H1 (cell line): ENCODE results near the gene RRM2. TPM values are rescaled to one million over a fixed set of nuclear protein-coding genes. Genes with fewer than 3 reads are reported as not detected.

Experiments
- CTCF ChIA-PET: fragments of 300-600 bp; sonication (Branson Sonifier 250); formaldehyde crosslinking; loops from one replicate; lab custom pipeline; 2021; ENCODE audit not compliant: partially characterized antibody; lab: Charles Lee
- POLR2A ChIA-PET: fragments of 300-600 bp; sonication (Branson Sonifier 250); formaldehyde crosslinking; loops from one replicate; lab custom pipeline; 2021; ENCODE audit warnings: inconsistent platforms; ENCODE audit not compliant: partially characterized antibody; lab: Charles Lee
- DNase-seq, 2 experiments: peaks; one replicate each; pipeline versions ENCODE4 v3.0.0 to v3.0.0-alpha.2; 2010 to 2022; ENCODE audit warnings: low spot score in 2 of 2, low read depth in 1 of 2, mixed read lengths in 1 of 2
- FAIRE-seq: peaks from 2 replicates; lab custom pipeline; 2011; peaks lifted over from hg19 to GRCh38; lab: Jason Lieb, UNC
- H2AFZ ChIP-seq: 2 replicates; pipeline ENCODE4 v1.8.1; 2012; ENCODE audit warnings: low read length, inconsistent platforms
- H2AK5ac ChIP-seq: 2 replicates; pipeline ENCODE4 v1.6.1; 2013; ENCODE audit warnings: low read depth, low read length
- H2BK120ac ChIP-seq: replicated peaks from 2 replicates; pipeline ENCODE3; 2013; ENCODE audit warnings: low read depth, low read length, inconsistent platforms
- H2BK12ac ChIP-seq: 2 replicates; pipeline ENCODE4 v1.6.1; 2013; ENCODE audit warnings: low read depth, low read length
- H2BK15ac ChIP-seq: 2 replicates; pipeline ENCODE4 v1.6.1; 2013; ENCODE audit warnings: low read length
- H2BK20ac ChIP-seq: 2 replicates; pipeline ENCODE4 v1.6.1; 2013; ENCODE audit warnings: low read length
- H2BK5ac ChIP-seq: 2 replicates; pipeline ENCODE4 v1.6.1; 2013; ENCODE audit warnings: low read depth, low read length
- H3K14ac ChIP-seq: 2 replicates; pipeline ENCODE4 v1.6.1; 2013; ENCODE audit warnings: inconsistent platforms; ENCODE audit not compliant: insufficient read length
- H3K18ac ChIP-seq: 2 replicates; pipeline ENCODE4 v1.6.1; 2013; ENCODE audit warnings: low read length; ENCODE audit errors: extremely low read depth
- H3K23ac ChIP-seq: 2 replicates; pipeline ENCODE4 v1.6.1; 2013; ENCODE audit warnings: inconsistent platforms; ENCODE audit not compliant: insufficient read length
- H3K23me2 ChIP-seq: 2 replicates; pipeline ENCODE4 v1.6.1; 2013; ENCODE audit warnings: low read depth, low read length
- H3K27ac ChIP-seq: 2 replicates; pipeline ENCODE4 v1.6.1; 2011; ENCODE audit warnings: low read depth, low read length, inconsistent platforms
- H3K27me3 ChIP-seq, 4 experiments: replicated peaks in 1 of 4; 1 replicate in 1 of 4; 2 replicates in 3 of 4; pipeline versions ENCODE4 v1.6.1 to v1.8.1; 2011 to 2013; ENCODE audit warnings: low read length in 3 of 4, mild to moderate bottlenecking in 3 of 4, inconsistent platforms in 2 of 4, mixed read lengths in 2 of 4, moderate library complexity in 1 of 4; ENCODE audit not compliant: control insufficient read depth in 3 of 4, insufficient read depth in 3 of 4; ENCODE audit errors: extremely low read depth in 1 of 4
- H3K36me3 ChIP-seq, 4 experiments: 2 replicates each; pipeline versions ENCODE4 v1.6.1 to v1.8.1; 2011 to 2013; ENCODE audit warnings: mild to moderate bottlenecking in 4 of 4, low read length in 3 of 4, moderate library complexity in 2 of 4, control low read depth in 1 of 4, inconsistent platforms in 1 of 4; ENCODE audit not compliant: insufficient read depth in 4 of 4, control insufficient read depth in 2 of 4
- H3K4ac ChIP-seq: replicated peaks from 2 replicates; pipeline ENCODE3; 2013; ENCODE audit warnings: low read length, low read depth, mixed read lengths, inconsistent platforms; ENCODE audit not compliant: insufficient read length
- H3K4me1 ChIP-seq, 4 experiments: replicated peaks in 1 of 4; 1 replicate in 1 of 4; 2 replicates in 3 of 4; pipeline versions ENCODE4 v1.6.1 to v1.8.1; 2011 to 2013; ENCODE audit warnings: low read length in 3 of 4, inconsistent platforms in 2 of 4, mixed read lengths in 1 of 4; ENCODE audit not compliant: insufficient read depth in 4 of 4, control insufficient read depth in 3 of 4
- H3K4me2 ChIP-seq, 2 experiments: 2 replicates each; pipeline versions ENCODE4 v1.6.1 to v1.8.1; 2011 to 2013; ENCODE audit warnings: low read depth in 2 of 2, low read length in 2 of 2, control low read depth in 1 of 2, inconsistent platforms in 1 of 2, mild to moderate bottlenecking in 1 of 2; ENCODE audit not compliant: insufficient read depth in 1 of 2
- H3K4me3 ChIP-seq, 4 experiments: fragments of 200-600, 300-600 bp in 1 of 4; sonication (generic), shearing (Covaris generic), sonication (Bioruptor Twin) in 1 of 4; 2 replicates each; pipeline versions ENCODE4 v1.5.1 to v1.8.1; 2011 to 2016; ENCODE audit warnings: low read length in 4 of 4, low read depth in 3 of 4, control low read depth in 2 of 4, inconsistent platforms in 2 of 4, mild to moderate bottlenecking in 2 of 4, mixed read lengths in 1 of 4, moderate library complexity in 1 of 4; ENCODE audit not compliant: insufficient read depth in 2 of 4; ENCODE audit errors: extremely low read depth in 1 of 4
- H3K56ac ChIP-seq: replicated peaks from 2 replicates; pipeline ENCODE3; 2013; ENCODE audit warnings: low read depth, mild to moderate bottlenecking, mixed read lengths, low read length, inconsistent platforms; ENCODE audit not compliant: insufficient read length
- H3K79me1 ChIP-seq: 2 replicates; pipeline ENCODE4 v1.6.1; 2013; ENCODE audit warnings: low read depth, low read length, control low read depth
- H3K79me2 ChIP-seq, 2 experiments: 2 replicates each; pipeline versions ENCODE4 v1.6.1 to v1.8.1; 2012 to 2013; ENCODE audit warnings: low read length in 2 of 2, mild to moderate bottlenecking in 2 of 2, inconsistent platforms in 1 of 2; ENCODE audit not compliant: insufficient read depth in 2 of 2, control insufficient read depth in 1 of 2
- H3K9ac ChIP-seq, 4 experiments: replicated peaks in 1 of 4; 1 replicate in 1 of 4; 2 replicates in 3 of 4; pipeline versions ENCODE4 v1.6.1 to v1.8.1; 2011 to 2013; ENCODE audit warnings: low read depth in 3 of 4, low read length in 3 of 4, control low read depth in 2 of 4, mild to moderate bottlenecking in 2 of 4, moderate library complexity in 2 of 4, inconsistent platforms in 1 of 4; ENCODE audit errors: extremely low read depth in 1 of 4
- H3K9me3 ChIP-seq, 2 experiments: 2 replicates each; pipeline versions ENCODE4 v1.6.1 to v1.8.1; 2012 to 2013; ENCODE audit warnings: mild to moderate bottlenecking in 2 of 2, moderate library complexity in 2 of 2, control low read depth in 1 of 2, inconsistent platforms in 1 of 2, low read depth in 1 of 2, low read length in 1 of 2, mixed read lengths in 1 of 2; ENCODE audit not compliant: insufficient read depth in 2 of 2
- H4K20me1 ChIP-seq, 2 experiments: replicated peaks in 1 of 2; 2 replicates each; pipeline versions ENCODE3 to v1.8.1; 2011 to 2013; ENCODE audit warnings: inconsistent platforms in 2 of 2, low read length in 2 of 2, mild to moderate bottlenecking in 1 of 2; ENCODE audit not compliant: insufficient read depth in 2 of 2, control insufficient read depth in 1 of 2
- H4K5ac ChIP-seq: 2 replicates; pipeline ENCODE4 v1.6.1; 2013; ENCODE audit warnings: low read length, low read depth, mixed read lengths, inconsistent platforms; ENCODE audit not compliant: insufficient read length
- H4K8ac ChIP-seq: 2 replicates; pipeline ENCODE4 v1.8.0; 2013; ENCODE audit warnings: mild to moderate bottlenecking, moderate library complexity, low read length, inconsistent platforms; ENCODE audit not compliant: insufficient read depth; ENCODE audit errors: extremely low read depth
- H4K91ac ChIP-seq: replicated peaks from 2 replicates; pipeline ENCODE3; 2013; ENCODE audit warnings: low read length, mixed read lengths, inconsistent platforms; ENCODE audit not compliant: insufficient read length
- ASH2L ChIP-seq: fragments of 200-600, 300-600 bp; sonication (generic); IDR thresholded peaks from one replicate; pipeline ENCODE4 v1.7.1; 2017; ENCODE audit warnings: low read length
- BCL11A ChIP-seq, 2 experiments: IDR thresholded peaks; one replicate each; pipeline ENCODE4 v1.6.1; 2011; ENCODE audit warnings: low read depth in 2 of 2, low read length in 2 of 2, mild to moderate bottlenecking in 2 of 2
- CBX8 ChIP-seq: fragments of 300-800, 300-1000 bp; sonication (generic); IDR thresholded peaks from 2 replicates; pipeline ENCODE4 v1.7.1; 2016; ENCODE audit warnings: low read depth, low read length, borderline replicate concordance
- CHD1 ChIP-seq: IDR thresholded peaks from 2 replicates; pipeline ENCODE4 v1.6.1; 2012; ENCODE audit warnings: low read depth, low read length, improper control_type of control experiment
- NANOG ChIP-seq: IDR thresholded peaks from 2 replicates; pipeline ENCODE4 v1.6.1; 2011; ENCODE audit warnings: low read length, low read depth, mild to moderate bottlenecking, inconsistent platforms; ENCODE audit not compliant: insufficient read depth, poor library complexity, severe bottlenecking
- PHF8 ChIP-seq: fragments of 200-600 bp; sonication (generic); conservative IDR thresholded peaks from 2 replicates; pipeline ENCODE4 v1.7.1; 2012; ENCODE audit warnings: low read depth, mild to moderate bottlenecking, inconsistent platforms, low read length, moderate library complexity
- SP2 ChIP-seq: IDR thresholded peaks from 2 replicates; pipeline ENCODE4 v1.6.1; 2012; ENCODE audit warnings: mild to moderate bottlenecking, low read length, inconsistent platforms
- SRF ChIP-seq: IDR thresholded peaks from 2 replicates; pipeline ENCODE4 v1.6.1; 2011; ENCODE audit warnings: mild to moderate bottlenecking, low read depth, low read length, moderate library complexity
- SUZ12 ChIP-seq: fragments of 200-600 bp; sonication (generic); IDR thresholded peaks from 2 replicates; pipeline ENCODE4 v1.6.1; 2012; ENCODE audit warnings: mild to moderate bottlenecking, inconsistent platforms, low read length, moderate library complexity, mixed read lengths
- USF2 ChIP-seq: IDR thresholded peaks from 2 replicates; pipeline ENCODE4 v1.6.1; 2011; ENCODE audit warnings: low read length, improper control_type of control experiment
- WGBS, 2 experiments: shearing (Covaris generic) in 1 of 2; methylation state at CpG; one replicate each; pipeline versions ENCODE4 v1.1.6 to v1.1.7; 2013 to 2015; ENCODE audit warnings: low lambda C conversion rate in 2 of 2, mixed read lengths in 2 of 2, inconsistent platforms in 1 of 2, low coverage in 1 of 2, missing lambda C conversion rate in 1 of 2; ENCODE audit not compliant: insufficient replicate concordance in 2 of 2, insufficient coverage in 1 of 2, insufficient read length in 1 of 2; ENCODE audit errors: extremely low coverage in 1 of 2, missing lambda C conversion rate in 1 of 2; 5-methylcytosine and 5-hydroxymethylcytosine counted together
- polyA plus RNA-seq, 7 experiments: library from polyadenylated mRNA; depleted of rRNA in 3 of 7; stranded (reverse) in 5 of 7; unstranded in 2 of 7; fragments of >200 nt in 5 of 7; fragments of 200-250 nt in 2 of 7; gene quantifications; 1 replicate in 5 of 7; 2 replicates in 1 of 7; 4 replicates in 1 of 7; pipeline versions ENCODE4 v1.2.1 to v1.2.3, GENCODE V29; 2011 to 2013; ENCODE audit warnings: missing spikeins in 2 of 7, mixed read lengths in 2 of 7
- total RNA-seq: library from RNA; stranded (reverse); fragmentation: NEBNext Ultra II Directional; extraction: Animal tissue kit (Norgen Biotek cat#: 25700); gene quantifications from 2 replicates; pipeline ENCODE4 v1.2.1, GENCODE V29; 2021
- TF ChIP-seq, protein P1 (sequence below): IDR thresholded peaks from 2 replicates; pipeline ENCODE4 v1.6.1; 2012; ENCODE audit warnings: low read length, inconsistent platforms

The RRM2 gene
- total and polyA plus RNA-seq, 2 of the 8 experiments (the other 6 are each of a cell fraction or from before 2014, with no cell fraction given), result 37.7 to 215 TPM

DNA sequence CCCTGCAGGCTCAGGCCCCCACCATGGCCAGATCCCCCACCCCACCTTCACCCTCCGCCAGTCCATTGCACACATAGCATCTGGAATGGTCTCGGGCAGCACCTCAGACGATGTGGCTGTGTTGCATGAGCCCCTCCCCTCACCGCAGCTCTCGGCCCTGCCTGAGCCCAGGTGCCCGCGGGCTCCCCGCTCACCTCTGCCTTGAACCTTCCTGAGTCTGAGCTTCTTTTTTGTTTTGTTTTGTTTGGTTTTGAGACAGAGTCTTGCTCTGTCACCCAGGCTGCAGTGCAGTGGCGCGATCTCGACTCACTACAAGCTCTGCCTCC lies 20.1 kb downstream of the RRM2 start:
- Histone ChIP-seq H4K20me1 (peaks cover 3 to 6% of the 10 kb centered on the region in 2 experiments), H3K23ac (no peak overlapping the region), H3K4me1 (no peaks in the 10 kb centered on the region), H3K36me3 (peaks cover 0 to 10% (median 2%) of the 10 kb centered on the region in 4 experiments; a peak in 3 of 8 replicates), H2BK120ac (no peak overlapping the region), H3K9ac (no peak overlapping the region), H3K79me2 (no peaks in the 10 kb centered on the region; a peak in 1 of 4 replicates), H2BK12ac (no peak overlapping the region), H3K27ac (no peak overlapping the region), H2AK5ac (no peak overlapping the region), H4K5ac (no peak overlapping the region), H3K9me3 (no peaks in the 10 kb centered on the region), H3K18ac (no peak overlapping the region), H3K14ac (no peak overlapping the region), H2BK5ac (no peak overlapping the region), H4K91ac (no peak overlapping the region), H3K79me1 (no peaks in the 10 kb centered on the region), H3K4me2 (no peak overlapping the region), H3K4ac (peak overlapping the region; percentile 54), H3K23me2 (no peaks in the 10 kb centered on the region), H3K27me3 (0 out of 7 replicates have a peak, but pooled peaks cover 0 to 3% (median 0%) of the 10 kb centered on the region in 4 experiments), H3K4me3 (no peak overlapping the region), H3K56ac (no peak overlapping the region), H2BK15ac (no peak overlapping the region), H2BK20ac (no peak overlapping the region), H2AFZ (no peak overlapping the region), H4K8ac (peak overlapping the region; percentile 36; the same call in 1 of the 2 replicates)
- FAIRE-seq (no peak), DNase-seq (no peak)
- ChIA-PET CTCF (interaction anchor here (0.6 to 11.2 kb wide), 48 partner anchors 14 to 374 kb away, joined by 3 to 169 read pairs (median 4); partner anchors contain the start of genes CYS1 and RRM2), POLR2A (interaction anchor here (0.8 to 2.8 kb wide), 4 partner anchors 10 to 21 kb away, joined by 3 to 10 read pairs (median 6); partner anchors contain the start of gene RRM2)
- 96% methylated on average over 11 of the region's 11 CpGs; no CpG with 5 or more reads in 1 of the 2 experiments for whole genome bisulfite sequencing, 2 experiments
- no peak for TF ChIP-seq USF2
- TF ChIP-seq ASH2L, result no peak
- no peak for TF ChIP-seq SP2
- TF ChIP-seq CHD1, result no peak
- no peak for TF ChIP-seq SUZ12
- no peak for TF ChIP-seq NANOG
- TF ChIP-seq, protein P1, sequence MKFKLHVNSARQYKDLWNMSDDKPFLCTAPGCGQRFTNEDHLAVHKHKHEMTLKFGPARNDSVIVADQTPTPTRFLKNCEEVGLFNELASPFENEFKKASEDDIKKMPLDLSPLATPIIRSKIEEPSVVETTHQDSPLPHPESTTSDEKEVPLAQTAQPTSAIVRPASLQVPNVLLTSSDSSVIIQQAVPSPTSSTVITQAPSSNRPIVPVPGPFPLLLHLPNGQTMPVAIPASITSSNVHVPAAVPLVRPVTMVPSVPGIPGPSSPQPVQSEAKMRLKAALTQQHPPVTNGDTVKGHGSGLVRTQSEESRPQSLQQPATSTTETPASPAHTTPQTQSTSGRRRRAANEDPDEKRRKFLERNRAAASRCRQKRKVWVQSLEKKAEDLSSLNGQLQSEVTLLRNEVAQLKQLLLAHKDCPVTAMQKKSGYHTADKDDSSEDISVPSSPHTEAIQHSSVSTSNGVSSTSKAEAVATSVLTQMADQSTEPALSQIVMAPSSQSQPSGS, result no peak
- TF ChIP-seq SRF, result no peak
- no peak for TF ChIP-seq BCL11A (IDR thresholded peaks at IDR 0.05; ENCODE audit: low read depth in 2 of 2, low read length in 2 of 2)
- TF ChIP-seq PHF8, result no peak
- no peak for TF ChIP-seq CBX8
